COLO829 (cell line): ENCODE data around the gene ERAS.
"Not testable (repeated sequence)": the region's sequence is repeated elsewhere in the genome, so short reads cannot be mapped to it uniquely, and the experiment has no call there.

ENCODE experiments used
- DNase-seq: peaks from one replicate; pipeline ENCODE4 v3.0.0; 2012; ENCODE audit warnings: low spot score

Gene ERAS

DNA sequence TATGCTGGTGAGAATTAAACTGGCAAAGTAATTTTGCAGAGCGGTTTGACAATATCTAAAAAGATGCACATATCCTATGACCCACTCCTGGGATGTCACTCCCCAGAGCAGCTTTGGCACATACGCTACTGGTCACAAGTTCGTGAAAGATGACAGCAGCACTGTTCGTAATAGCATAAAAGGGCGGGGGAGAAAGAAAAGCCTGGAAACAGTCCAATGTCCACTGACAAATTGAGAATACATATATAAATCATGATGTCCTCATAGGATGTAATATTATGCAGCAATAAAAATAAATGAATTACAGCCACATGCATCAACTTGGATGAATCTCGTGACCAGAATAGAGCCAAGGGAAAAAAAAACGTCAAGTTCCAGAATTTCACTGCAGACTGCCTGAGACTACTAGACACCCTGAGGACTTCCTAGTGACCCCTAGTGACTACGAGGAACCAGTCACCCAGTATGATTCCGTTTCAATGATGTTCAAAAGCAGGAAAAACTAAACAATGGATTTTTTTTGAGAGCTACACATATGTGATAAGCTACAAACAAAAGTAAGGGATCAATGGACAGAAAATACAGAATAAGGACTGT lies 7.3 kb downstream of the ERAS start:
- no peak for DNase-seq

DNA sequence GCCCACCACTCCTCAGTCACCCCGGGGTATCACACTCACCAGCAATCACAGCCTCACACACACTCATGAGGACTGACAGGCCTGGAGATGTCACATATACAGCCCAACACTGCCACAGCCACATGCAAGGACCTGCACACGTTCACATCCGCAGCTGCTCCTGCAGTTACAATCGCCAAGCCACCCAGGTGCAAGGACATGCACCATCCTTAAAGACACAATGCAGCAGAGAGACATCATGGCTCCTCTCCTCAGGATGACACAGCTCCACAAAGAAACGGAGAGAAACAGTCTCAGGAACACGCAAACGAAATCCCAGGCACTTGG lies 8.0 kb downstream of the ERAS start:
- DNase-seq = no peak

DNA sequence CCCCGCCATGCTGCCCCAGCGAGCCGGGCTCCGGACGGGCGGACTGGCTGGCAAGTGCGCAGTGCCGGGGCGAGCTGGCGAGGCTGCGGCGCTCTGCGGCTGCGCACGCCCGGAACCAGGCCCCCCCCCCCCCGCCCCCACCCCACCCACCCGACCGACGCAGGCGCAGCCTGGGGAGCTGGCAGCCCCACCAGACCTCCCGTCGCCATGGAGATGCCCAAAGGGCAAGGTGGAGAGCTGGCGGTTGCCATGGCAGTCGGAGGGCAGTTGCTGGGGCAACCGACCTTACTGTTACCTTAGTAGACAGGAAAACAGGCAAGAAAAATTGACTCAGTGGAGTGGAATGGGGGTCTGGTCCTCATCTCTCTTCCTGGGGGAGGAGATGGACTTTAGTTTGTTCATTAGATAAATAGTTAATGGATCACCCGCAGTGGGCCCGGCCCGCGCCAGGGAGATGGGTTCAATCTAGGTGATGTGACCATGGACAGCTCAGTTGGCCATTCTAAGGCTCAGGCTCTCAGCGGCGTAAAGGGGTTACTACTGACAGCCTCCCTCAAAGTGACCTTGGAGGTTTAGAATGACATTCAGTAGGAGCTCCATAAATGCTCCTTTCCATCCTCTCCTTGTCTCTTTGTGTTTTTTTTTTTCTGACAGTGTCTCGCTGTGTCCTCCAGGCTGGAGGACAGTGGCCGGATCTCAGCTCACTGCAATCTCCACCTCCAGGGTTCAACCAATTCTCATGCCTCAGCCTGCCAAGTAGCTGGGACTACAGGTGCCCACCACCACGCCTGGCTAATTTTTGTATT lies 9.4 kb downstream of the ERAS start, which contains the start of gene PCSK1N:
PCSK1N (minus strand) TSS at position 87 of the 806 bp plus-strand sequence; CDS start at position 9, 78 bp downstream.
- no peak for DNase-seq

DNA sequence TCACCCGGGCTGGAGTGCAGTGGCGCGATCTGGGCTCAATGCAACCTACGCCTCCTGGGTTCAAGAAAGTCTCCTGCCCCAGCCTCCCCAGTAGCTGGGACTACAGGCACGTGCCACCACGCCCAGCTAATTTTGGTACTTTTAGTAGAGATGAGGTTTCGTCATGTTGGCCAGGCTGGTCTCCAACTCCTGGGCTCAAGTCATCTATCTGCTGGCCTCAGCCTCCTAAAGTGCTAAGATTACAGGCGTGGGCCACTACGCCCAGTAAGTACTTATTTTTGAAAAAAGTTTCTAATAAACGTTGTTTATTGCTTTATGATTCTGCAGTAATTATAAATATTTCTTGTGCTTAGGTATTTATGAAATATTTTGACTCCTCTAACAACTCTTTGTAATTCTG lies 13.4 kb downstream of the ERAS start:
- DNase-seq = no peak

GRCh38 chrX:48848847-48849246 lies 22.5 kb downstream of the ERAS start:
- no peak for DNase-seq

GRCh38 chrX:48852857-48853256 lies 26.5 kb downstream of the ERAS start:
- no peak for DNase-seq

DNA sequence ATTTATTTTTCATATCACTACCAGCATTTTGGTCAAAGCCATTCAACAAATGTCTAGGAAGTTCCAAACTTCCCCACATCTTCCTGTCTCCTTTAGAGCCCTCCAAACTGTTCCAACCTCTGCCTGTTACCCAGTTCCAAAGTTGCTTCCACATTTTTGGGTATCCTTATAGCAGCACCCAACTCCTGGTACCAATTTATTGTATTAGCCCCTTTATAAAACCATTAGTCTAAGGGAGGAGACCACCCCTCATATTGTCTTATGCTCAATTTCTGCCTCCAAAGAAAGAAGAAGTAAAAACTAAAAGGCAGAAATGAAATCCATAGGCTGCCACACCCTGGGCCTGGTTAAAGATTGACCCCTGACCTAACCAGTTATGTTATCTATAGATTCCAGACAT lies 27.2 kb downstream of the ERAS start:
- not testable (repeated sequence) for DNase-seq

- not testable (repeated sequence) for DNase-seq
These were observed 27.9 kb downstream of the ERAS start for GRCh38 chrX:48854121-48854804.

DNA sequence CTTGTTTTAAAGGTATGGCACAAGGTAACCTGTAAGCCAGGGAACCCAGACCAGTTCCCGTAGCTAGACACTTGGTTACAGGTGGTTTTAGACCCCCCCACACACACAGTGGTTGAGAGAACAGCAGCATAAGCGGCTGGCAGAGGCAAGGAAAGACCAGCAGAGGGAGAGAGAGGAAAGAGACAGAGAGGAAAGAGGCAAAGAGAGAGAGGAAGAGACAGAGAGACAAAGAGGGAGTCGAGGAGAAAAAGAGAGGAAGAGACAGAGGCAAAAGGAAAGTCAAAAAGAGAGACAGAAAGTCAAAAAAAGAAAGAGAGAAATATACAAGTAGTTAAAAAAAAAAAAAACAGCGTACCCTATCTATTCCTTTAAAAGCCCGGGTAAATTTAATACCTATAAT lies 28.6 kb downstream of the ERAS start:
- no peak for DNase-seq

DNA sequence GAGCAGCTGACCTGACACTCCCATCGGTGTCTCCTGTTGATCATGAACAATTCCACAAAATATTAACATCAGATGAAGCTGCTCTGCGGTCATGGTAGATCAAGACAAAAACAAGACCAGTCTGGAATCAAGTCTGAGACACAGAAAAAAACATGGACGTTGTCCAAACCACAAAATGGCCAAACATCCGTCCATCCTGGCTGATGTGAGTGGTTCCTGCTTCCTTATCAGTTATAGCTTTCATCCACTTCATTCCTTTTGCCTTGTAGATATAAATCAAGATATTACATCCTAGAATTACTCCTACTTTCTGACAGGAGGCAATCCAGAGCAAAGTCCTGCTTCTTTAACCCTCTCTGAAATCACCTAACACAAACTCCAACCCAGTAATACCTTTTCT lies 37.9 kb downstream of the ERAS start:
- DNase-seq = peak; percentile 65

- DNase-seq = not testable (repeated sequence)
These were observed 45.7 kb downstream of the ERAS start for GRCh38 chrX:48872017-48872416.

GRCh38 chrX:48876944-48877343 lies 50.6 kb downstream of the ERAS start:
- DNase-seq = not testable (repeated sequence)
